Nephron progenitor cell (in vitro differentiated cells): ENCODE measurements around the gene SGTB.
A peak's percentile ranks its signal among the peaks of the same experiment; 100 is the strongest.
"Not testable (repeated sequence)": the region's sequence is repeated elsewhere in the genome, so short reads cannot be mapped to it uniquely, and the experiment has no call there.

ENCODE experiments used
- DNase-seq: peaks from one replicate; pipeline ENCODE4 v3.0.0; 2021
- H3K27ac Mint-ChIP-seq: 2 replicates; pipeline ENCODE4 v1.8.0; 2021; ENCODE audit warnings: mild to moderate bottlenecking, moderate library complexity, mixed read lengths
- H3K27me3 Mint-ChIP-seq: 2 replicates; pipeline ENCODE4 v1.8.0; 2021; ENCODE audit warnings: mild to moderate bottlenecking, low read depth, mixed read lengths; ENCODE audit not compliant: poor library complexity
- H3K36me3 Mint-ChIP-seq: 2 replicates; pipeline ENCODE4 v1.8.0; 2021; ENCODE audit warnings: low read depth, mixed read lengths
- H3K4me1 Mint-ChIP-seq: 2 replicates; pipeline ENCODE4 v1.8.0; 2021; ENCODE audit warnings: mixed read lengths
- H3K4me3 Mint-ChIP-seq: 2 replicates; pipeline ENCODE4 v1.8.0; 2021; ENCODE audit warnings: mild to moderate bottlenecking, moderate library complexity, mixed read lengths
- H3K9me3 Mint-ChIP-seq: 2 replicates; pipeline ENCODE4 v1.8.0; 2021; ENCODE audit warnings: mild to moderate bottlenecking, moderate library complexity, mixed read lengths
- TF ChIP-seq, protein P1 (sequence below): fragments of 200-600 bp; sonication (generic); IDR thresholded peaks from 2 replicates; pipeline ENCODE4 v1.5.0; 2021; ENCODE audit warnings: antibody characterized with exemption

SGTB gene

DNA sequence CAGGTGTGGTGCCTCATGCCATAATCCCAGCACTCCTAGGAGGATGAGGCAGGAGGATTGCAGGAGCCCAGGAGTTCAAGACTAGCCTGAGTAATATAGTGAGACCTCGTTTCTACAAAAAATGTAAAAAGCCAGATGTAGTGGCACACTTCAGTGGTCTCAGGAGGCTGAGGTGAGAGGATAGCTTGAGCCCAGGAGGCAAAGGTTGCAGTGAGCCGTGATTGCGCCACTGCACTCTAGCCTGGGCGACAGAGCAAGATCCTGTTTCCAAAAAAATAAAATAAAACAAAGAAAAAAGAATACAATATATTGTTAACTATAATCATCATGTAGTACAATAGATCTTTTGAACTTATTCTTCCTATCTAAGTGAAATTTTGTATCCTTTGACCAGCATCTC is 16.4 kb upstream of the SGTB start:
- Mint-ChIP-seq H3K36me3 (peaks cover 17% of the 10 kb centered on the region), H3K4me1 (no peaks in the 10 kb centered on the region), H3K27me3 (no peaks in the 10 kb centered on the region), H3K4me3 (no peak overlapping the region), H3K27ac (peak overlapping the region; percentile 11), H3K9me3 (no peaks in the 10 kb centered on the region)
- TF ChIP-seq, protein P1, sequence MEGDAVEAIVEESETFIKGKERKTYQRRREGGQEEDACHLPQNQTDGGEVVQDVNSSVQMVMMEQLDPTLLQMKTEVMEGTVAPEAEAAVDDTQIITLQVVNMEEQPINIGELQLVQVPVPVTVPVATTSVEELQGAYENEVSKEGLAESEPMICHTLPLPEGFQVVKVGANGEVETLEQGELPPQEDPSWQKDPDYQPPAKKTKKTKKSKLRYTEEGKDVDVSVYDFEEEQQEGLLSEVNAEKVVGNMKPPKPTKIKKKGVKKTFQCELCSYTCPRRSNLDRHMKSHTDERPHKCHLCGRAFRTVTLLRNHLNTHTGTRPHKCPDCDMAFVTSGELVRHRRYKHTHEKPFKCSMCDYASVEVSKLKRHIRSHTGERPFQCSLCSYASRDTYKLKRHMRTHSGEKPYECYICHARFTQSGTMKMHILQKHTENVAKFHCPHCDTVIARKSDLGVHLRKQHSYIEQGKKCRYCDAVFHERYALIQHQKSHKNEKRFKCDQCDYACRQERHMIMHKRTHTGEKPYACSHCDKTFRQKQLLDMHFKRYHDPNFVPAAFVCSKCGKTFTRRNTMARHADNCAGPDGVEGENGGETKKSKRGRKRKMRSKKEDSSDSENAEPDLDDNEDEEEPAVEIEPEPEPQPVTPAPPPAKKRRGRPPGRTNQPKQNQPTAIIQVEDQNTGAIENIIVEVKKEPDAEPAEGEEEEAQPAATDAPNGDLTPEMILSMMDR = no peak
- no peak for DNase-seq

DNA sequence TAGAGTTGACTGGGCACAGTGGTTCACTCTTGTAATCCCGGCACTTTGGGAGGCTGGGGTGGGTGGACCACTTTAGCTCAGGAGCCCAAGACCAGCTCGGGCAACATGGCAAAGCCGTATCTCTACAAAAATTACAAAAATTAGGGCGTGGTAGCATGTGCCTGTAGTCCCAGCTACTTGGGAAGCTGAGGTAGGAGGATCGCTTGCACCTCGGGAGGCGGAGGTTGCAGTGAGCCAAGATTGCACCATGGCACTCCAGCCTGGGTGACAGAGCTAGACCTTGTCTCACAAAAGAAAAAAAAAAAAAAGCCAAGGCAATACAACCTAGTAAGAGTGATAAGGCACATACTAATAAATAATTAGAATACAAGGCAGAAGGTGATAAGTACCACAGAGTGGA is 15.9 kb upstream of the SGTB start:
- Mint-ChIP-seq H3K4me3 (no peak overlapping the region), H3K27ac (peak overlapping the region; percentile 11), H3K27me3 (no peaks in the 10 kb centered on the region), H3K4me1 (no peaks in the 10 kb centered on the region), H3K9me3 (no peaks in the 10 kb centered on the region), H3K36me3 (peaks cover 20% of the 10 kb centered on the region)
- TF ChIP-seq, protein P1 = no peak
- DNase-seq = no peak

DNA sequence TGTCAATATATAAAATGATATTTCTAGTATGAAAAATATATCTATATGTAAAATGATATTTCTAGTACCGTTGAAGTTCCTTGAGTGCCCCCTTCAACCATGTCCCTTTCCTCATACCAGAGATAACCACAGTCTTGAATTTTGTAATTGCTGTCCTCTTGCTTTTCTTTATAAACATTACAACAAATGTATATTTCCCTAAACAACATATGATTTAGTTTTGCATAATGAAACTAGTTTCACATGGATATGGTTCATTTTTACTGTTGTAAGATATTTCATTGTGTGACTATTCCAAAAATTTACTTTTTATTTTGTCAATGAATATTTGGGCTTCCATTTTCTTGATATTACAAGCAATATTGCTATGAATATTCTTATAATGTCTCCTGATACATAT is 14.1 kb upstream of the SGTB start:
- no peak for DNase-seq
- TF ChIP-seq, protein P1 = no peak

DNA sequence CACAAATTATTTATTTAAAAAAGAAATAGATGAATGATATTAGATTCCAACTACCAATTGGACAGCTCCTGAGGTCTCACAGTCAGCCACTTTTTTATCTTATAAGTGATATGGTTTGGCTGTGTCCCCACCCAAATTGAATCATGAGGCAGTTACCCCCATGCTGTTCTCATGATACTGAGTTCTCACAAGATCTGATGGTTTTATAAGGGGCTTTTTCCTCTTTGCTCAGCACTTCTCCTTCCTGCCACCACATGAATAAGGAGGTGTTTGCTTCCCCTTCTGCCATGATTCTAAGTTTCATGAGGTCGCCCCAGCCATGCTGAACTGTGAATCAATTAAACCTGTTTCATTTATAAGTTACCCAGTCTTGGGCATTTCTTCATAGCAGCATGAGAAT is 13.0 kb upstream of the SGTB start:
- TF ChIP-seq, protein P1 = no peak

More for the DNA sequence above, 14.1 kb upstream of the SGTB start:
- H3K4me1 Mint-ChIP-seq = no peaks in the 10 kb centered on the region
- H3K27ac Mint-ChIP-seq = no peak overlapping the region
- no peaks in the 10 kb centered on the region for H3K9me3 Mint-ChIP-seq
- no peak overlapping the region for H3K4me3 Mint-ChIP-seq
- no peaks in the 10 kb centered on the region for H3K27me3 Mint-ChIP-seq
- H3K36me3 Mint-ChIP-seq = peaks cover 34% of the 10 kb centered on the region

DNA sequence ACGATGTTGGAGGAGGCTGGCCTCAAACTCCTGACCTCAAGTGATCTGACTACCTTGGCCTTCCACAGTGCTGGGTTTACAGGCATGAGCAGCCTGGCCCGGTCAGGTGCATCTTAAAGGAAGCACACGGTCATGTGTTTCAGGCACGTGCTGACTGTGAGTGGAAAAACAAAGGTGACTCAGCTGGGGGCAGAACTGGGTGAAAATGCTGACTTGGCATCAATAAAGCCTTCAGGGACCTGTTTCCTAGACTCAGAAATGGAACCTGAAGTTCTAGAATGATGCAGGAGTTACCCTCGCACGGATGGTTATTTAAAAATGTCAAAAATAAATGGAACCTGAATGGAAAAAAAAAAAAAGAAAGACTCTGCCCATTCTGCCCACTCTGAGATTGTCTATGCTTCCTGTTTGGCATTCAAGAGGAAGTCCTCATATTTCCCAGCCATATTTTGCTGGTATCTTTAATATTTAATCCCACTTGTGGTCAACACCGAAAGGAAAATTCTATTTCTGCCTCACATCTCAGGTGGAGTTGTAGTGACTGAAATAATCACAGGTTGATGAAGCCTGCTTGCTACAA is 12.4 kb upstream of the SGTB start:
- not testable (repeated sequence) for H3K9me3 Mint-ChIP-seq, H3K4me1 Mint-ChIP-seq, DNase-seq, H3K27me3 Mint-ChIP-seq, H3K27ac Mint-ChIP-seq, H3K4me3 Mint-ChIP-seq
- H3K36me3 Mint-ChIP-seq = peaks cover 38% of the 10 kb centered on the region

More for the DNA sequence above, 13.0 kb upstream of the SGTB start:
- no peak for DNase-seq
- no peaks in the 10 kb centered on the region for H3K9me3 Mint-ChIP-seq
- H3K27ac Mint-ChIP-seq = no peak overlapping the region
- no peaks in the 10 kb centered on the region for H3K4me1 Mint-ChIP-seq
- no peaks in the 10 kb centered on the region for H3K27me3 Mint-ChIP-seq
- H3K4me3 Mint-ChIP-seq = no peak overlapping the region
- peaks cover 37% of the 10 kb centered on the region for H3K36me3 Mint-ChIP-seq

DNA sequence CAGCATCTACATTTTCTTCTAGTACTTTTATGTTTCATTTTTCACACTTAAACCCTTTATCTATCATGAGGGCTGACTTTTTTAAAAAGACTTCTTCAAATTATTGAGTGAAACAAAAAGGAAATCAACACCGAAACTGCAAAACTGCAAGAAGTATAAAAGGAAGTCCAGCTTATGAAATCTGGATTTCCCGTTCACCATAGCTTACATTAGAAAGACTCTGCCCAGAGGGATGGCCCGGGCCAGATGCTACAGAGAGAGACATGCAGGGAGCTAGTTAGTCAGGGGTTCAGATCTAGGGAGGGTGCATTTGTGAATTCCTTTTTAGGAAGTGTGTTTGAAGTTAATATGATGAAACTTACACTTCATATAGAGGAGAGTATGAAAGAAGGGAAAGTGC is 10.1 kb upstream of the SGTB start:
- H3K27me3 Mint-ChIP-seq, H3K4me3 Mint-ChIP-seq, DNase-seq, H3K4me1 Mint-ChIP-seq, H3K9me3 Mint-ChIP-seq, H3K27ac Mint-ChIP-seq: not testable (repeated sequence)
- peaks cover 32% of the 10 kb centered on the region for H3K36me3 Mint-ChIP-seq

DNA sequence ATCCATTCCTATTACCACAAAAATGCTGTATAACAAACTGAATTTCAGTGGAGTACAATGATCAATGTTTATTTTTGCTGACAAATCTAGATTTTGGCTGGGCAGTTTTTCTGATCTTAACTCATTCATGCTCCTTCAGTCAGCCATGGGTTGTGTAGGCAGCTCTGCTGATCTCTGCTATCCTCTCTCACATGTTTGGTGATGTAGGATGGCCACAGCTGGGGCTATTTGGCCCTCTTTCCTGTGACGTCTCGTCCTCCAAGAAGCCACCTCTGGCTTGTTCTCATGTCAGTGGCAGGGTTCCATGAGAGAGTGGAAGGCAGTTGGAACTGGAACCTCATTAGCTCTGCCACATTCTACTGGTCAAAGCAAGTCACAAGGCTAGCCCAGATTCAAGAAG is 9.0 kb upstream of the SGTB start:
- TF ChIP-seq, protein P1 = no peak
- Mint-ChIP-seq H3K27me3 (no peaks in the 10 kb centered on the region), H3K4me1 (no peaks in the 10 kb centered on the region), H3K4me3 (no peak overlapping the region), H3K9me3 (no peaks in the 10 kb centered on the region), H3K36me3 (peaks cover 37% of the 10 kb centered on the region), H3K27ac (no peak overlapping the region)
- no peak for DNase-seq
